ENCODE data around the gene GNG7.
"Not testable (repeated sequence)": the region's sequence is repeated elsewhere in the genome, so short reads cannot be mapped to it uniquely, and the experiment has no call there.

GNG7 gene

DNA sequence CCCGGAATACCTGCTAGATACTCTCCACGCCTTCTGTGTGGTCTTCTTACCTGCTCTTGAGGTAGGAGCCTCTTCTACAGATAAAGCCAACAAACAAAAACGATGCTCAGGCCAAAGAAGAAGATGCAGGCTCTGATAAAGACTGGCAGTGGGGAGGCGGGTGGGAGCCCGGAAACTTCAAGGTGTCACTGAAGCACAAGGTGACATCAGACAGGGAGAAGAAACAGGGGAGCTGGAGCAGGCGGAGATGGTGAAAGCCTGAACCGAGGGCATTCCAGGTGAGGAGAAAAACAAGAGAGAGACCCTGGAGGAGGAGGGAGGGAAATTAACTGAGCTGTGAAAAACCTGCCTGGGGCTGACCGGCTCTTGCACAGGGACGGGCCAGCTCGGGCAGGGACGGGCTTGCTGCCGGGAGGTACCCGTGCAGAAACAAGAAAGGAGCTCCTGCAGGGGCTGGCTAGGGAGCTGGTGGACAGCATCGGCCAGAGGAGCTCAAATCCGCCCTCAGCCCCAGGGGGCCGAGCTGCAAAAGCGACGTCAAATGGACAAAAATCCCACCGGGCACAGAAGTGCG is 19.0 kb downstream of the GNG7 start:
- DNase-seq (ENCODE audit: low spot score) (no peak), ATAC-seq (ENCODE audit: low read depth) (no peak)
- Histone ChIP-seq H3K4me1 (ENCODE audit: insufficient read depth, poor library complexity, severe bottlenecking) (no peaks in the 10 kb centered on the region), H3K36me3 (ENCODE audit: low read depth) (no peaks in the 10 kb centered on the region), H3K27me3 (ENCODE audit: insufficient read depth, poor library complexity, severe bottlenecking) (no peaks in the 10 kb centered on the region), H3K9me3 (ENCODE audit: severe bottlenecking) (no peaks in the 10 kb centered on the region), H3K27ac (ENCODE audit: poor library complexity, severe bottlenecking) (no peak overlapping the region), H3K4me3 (ENCODE audit: severe bottlenecking) (no peak overlapping the region)
- TF ChIP-seq, protein P1, sequence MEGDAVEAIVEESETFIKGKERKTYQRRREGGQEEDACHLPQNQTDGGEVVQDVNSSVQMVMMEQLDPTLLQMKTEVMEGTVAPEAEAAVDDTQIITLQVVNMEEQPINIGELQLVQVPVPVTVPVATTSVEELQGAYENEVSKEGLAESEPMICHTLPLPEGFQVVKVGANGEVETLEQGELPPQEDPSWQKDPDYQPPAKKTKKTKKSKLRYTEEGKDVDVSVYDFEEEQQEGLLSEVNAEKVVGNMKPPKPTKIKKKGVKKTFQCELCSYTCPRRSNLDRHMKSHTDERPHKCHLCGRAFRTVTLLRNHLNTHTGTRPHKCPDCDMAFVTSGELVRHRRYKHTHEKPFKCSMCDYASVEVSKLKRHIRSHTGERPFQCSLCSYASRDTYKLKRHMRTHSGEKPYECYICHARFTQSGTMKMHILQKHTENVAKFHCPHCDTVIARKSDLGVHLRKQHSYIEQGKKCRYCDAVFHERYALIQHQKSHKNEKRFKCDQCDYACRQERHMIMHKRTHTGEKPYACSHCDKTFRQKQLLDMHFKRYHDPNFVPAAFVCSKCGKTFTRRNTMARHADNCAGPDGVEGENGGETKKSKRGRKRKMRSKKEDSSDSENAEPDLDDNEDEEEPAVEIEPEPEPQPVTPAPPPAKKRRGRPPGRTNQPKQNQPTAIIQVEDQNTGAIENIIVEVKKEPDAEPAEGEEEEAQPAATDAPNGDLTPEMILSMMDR (IDR thresholded peaks at IDR 0.05; ENCODE audit: poor library complexity, severe bottlenecking) = no peak

DNA sequence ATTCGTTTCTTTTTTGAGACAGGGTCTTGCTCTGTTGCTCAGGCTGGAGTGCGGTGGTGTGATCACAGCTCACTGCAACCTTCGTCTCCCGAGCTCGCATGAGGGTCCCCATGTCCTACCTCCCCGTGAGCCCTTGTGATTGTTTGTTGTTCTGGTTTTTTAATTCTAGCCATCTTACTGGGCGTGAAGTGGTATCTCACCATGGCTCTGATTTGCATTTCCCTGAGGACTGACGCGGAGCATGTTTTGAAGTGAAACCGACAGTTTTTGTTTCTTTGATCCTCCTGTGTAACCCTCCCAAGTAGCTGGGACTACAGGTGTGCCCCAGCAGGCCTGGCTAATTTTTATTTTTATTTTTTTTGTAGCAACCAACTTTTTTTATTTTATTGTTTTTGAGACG is 21.7 kb downstream of the GNG7 start:
- Histone ChIP-seq H3K27ac (ENCODE audit: poor library complexity, severe bottlenecking) (no peak overlapping the region), H3K27me3 (ENCODE audit: insufficient read depth, poor library complexity, severe bottlenecking) (no peaks in the 10 kb centered on the region), H3K4me3 (ENCODE audit: severe bottlenecking) (no peak overlapping the region), H3K4me1 (ENCODE audit: insufficient read depth, poor library complexity, severe bottlenecking) (no peaks in the 10 kb centered on the region), H3K36me3 (ENCODE audit: low read depth) (no peaks in the 10 kb centered on the region), H3K9me3 (ENCODE audit: severe bottlenecking) (no peaks in the 10 kb centered on the region)
- TF ChIP-seq, protein P1 (IDR thresholded peaks at IDR 0.05; ENCODE audit: poor library complexity, severe bottlenecking) = no peak
- no peak for DNase-seq (ENCODE audit: low spot score)
- no peak for ATAC-seq (ENCODE audit: low read depth)

DNA sequence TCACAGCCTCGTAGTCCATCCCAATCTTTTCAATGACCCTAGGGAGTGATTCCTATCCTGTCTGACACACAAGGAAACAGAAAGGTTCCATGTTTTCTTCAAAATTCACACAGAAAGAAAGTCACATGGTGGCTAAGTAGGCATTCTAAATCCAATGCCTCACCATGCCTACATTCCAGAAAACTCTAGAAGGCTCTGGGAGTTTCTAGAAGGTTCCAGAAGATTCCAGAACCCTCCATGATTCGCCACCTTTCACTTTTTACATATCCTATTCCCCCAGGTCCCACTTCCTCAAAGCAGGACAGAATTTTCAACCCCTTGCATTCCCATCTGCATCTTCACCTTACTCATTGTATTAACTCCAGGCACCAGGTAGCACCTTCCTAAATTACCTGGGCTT is 23.1 kb downstream of the GNG7 start:
- ATAC-seq (ENCODE audit: low read depth) (no peak), DNase-seq (ENCODE audit: low spot score) (no peak)
- Histone ChIP-seq H3K4me3 (ENCODE audit: severe bottlenecking) (no peak overlapping the region), H3K36me3 (ENCODE audit: low read depth) (no peaks in the 10 kb centered on the region), H3K27me3 (ENCODE audit: insufficient read depth, poor library complexity, severe bottlenecking) (no peaks in the 10 kb centered on the region), H3K4me1 (ENCODE audit: insufficient read depth, poor library complexity, severe bottlenecking) (no peaks in the 10 kb centered on the region), H3K9me3 (ENCODE audit: severe bottlenecking) (no peaks in the 10 kb centered on the region), H3K27ac (ENCODE audit: poor library complexity, severe bottlenecking) (no peak overlapping the region)
- TF ChIP-seq, protein P1 (IDR thresholded peaks at IDR 0.05; ENCODE audit: poor library complexity, severe bottlenecking) = no peak

DNA sequence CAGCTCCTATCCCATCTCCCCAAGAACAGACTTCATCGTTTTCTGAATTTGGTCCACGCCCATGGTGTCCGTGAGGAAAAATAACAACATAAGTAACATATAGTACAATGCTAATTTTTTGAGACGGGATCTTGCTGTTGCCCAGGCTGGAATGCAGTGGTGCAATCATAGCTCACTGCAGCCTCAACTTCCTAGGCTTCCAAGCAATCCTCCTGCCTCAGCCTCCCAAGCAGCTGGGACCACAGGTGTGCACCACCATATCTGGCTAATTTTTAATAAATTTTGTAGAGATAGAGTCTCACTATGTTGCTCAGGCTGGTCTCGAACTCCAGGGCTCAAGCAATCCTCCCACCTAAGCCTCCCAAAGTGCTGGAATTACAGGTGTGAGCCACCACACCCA is 23.5 kb downstream of the GNG7 start:
- H3K4me3 ChIP-seq (ENCODE audit: severe bottlenecking); H3K36me3 ChIP-seq (ENCODE audit: low read depth); H3K27me3 ChIP-seq (ENCODE audit: insufficient read depth, poor library complexity, severe bottlenecking); H3K9me3 ChIP-seq (ENCODE audit: severe bottlenecking); ATAC-seq (ENCODE audit: low read depth); H3K4me1 ChIP-seq (ENCODE audit: insufficient read depth, poor library complexity, severe bottlenecking); DNase-seq (ENCODE audit: low spot score); H3K27ac ChIP-seq (ENCODE audit: poor library complexity, severe bottlenecking): not testable (repeated sequence)

DNA sequence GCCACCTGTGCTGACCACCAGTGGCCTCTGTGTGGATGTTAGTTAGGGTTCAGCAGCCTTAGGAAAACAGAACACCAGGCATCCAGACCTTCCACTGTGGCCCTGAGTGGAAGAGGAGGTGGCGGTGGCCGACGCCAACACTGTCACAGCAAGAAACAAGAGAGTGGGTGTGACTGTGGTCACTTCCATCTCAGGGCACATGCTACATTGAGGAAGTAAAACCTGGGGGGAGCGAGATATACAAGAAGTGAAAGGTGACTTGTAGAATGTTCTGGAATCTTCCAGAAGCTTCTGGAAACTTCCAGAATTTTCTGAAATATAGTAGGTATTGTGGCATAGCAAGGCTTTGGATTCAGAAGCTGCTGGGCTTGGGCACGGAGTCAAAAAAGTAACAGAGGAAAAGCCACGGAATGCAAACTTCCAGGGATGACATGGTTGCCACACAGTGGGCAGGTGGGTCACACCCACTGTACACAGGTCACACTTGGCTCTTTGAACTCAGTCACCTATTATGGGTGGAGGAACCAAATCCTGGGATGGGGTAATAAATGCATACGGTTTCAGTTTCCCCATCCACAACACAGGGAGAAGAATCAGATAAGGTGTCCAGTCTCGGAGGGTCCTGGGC is 24.3 kb downstream of the GNG7 start:
- DNase-seq (ENCODE audit: low spot score) (no peak), ATAC-seq (ENCODE audit: low read depth) (no peak)
- no peak overlapping the region for H3K27ac ChIP-seq (ENCODE audit: poor library complexity, severe bottlenecking)
- H3K27me3 ChIP-seq (ENCODE audit: insufficient read depth, poor library complexity, severe bottlenecking) = no peaks in the 10 kb centered on the region
- no peaks in the 10 kb centered on the region for H3K9me3 ChIP-seq (ENCODE audit: severe bottlenecking)
- TF ChIP-seq, protein P1 (IDR thresholded peaks at IDR 0.05; ENCODE audit: poor library complexity, severe bottlenecking) = no peak
- no peaks in the 10 kb centered on the region for H3K4me1 ChIP-seq (ENCODE audit: insufficient read depth, poor library complexity, severe bottlenecking)
- H3K4me3 ChIP-seq (ENCODE audit: severe bottlenecking) = no peak overlapping the region
- no peaks in the 10 kb centered on the region for H3K36me3 ChIP-seq (ENCODE audit: low read depth)
